COLO829 (cell line): ENCODE data around the gene OSBPL9.
A peak's percentile ranks its signal among the peaks of the same experiment; 100 is the strongest.
"Not testable (repeated sequence)": the region's sequence is repeated elsewhere in the genome, so short reads cannot be mapped to it uniquely, and the experiment has no call there.

Experiments used
- DNase-seq: peaks from one replicate; pipeline ENCODE4 v3.0.0; 2012; ENCODE audit warnings: low spot score

The OSBPL9 gene

GRCh38 chr1:51712590-51712989, 95.7 kb downstream of the OSBPL9 start:
- DNase-seq, result no peak

DNA sequence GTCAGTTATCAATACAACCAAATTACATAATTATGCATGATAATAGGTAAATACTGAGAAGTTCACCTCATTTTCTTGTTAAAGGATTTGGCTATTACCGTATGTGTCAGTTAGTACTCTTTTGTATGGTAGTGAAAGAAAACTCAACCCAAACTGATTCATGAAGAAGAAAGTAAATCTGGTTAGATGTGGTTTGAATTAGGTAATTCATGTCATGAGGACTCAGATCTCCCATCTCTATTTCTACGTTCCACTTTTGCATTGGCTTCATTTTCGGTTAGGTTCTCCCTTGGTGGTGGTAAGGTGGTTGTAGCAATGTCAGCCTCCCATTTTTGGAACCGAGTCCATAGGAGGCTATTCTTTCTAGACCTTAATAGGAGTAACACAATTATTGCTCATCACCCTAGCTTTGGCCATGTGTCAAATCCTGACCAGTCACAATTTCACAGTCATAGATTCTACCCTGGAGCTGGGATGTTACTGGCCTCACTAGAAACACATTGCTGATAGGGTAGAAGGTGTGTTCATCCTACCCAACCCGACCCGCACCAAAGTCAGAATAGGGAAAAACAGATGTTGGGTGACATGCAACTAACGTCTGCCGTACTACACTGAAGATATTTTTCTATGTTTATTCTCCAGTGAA, 97.6 kb downstream of the OSBPL9 start:
- DNase-seq, result no peak

- no peak for DNase-seq
Measured at GRCh38 chr1:51715369-51715768, 98.5 kb downstream of the OSBPL9 start.

DNA sequence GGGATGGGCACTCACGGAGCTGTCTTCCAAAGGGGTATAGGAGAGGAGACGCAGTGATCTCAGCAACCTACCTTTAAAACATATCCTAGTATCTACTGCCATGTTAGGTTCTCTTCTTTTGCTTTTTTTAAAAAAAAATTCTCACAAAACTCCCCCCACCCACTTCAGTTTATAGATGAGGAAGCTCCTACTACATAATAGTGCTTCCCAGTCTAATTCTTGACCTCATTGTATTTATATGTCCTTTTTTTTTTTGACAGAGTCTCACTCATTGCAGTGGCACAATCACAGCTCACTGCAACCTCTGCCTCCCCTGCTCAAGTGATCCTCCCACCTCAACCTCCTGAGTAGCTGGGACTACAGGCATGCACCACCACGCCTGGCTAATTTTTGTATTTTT, 99.9 kb downstream of the OSBPL9 start:
- DNase-seq, result no peak

- DNase-seq, result no peak
Measured at GRCh38 chr1:51717842-51718241, 101.0 kb downstream of the OSBPL9 start.

DNA sequence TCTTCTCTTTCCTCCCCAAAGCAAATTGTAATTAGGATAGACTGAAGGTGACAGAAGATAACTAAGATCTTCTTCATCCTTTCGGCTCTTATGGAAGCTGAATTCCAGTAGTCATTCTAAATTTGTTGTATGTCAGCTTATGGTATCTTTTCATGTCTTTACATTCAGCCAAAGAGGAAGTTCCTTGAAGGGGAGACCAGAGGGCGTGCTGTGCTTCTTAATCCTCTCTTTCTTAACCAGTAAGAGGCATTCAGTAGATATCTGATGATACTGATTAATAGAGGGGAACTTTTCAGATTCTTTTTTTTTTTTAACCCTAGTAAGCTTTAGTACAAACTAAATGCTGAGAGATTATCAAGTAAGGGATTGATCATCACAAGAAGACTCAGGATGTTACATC, 102.3 kb downstream of the OSBPL9 start:
- no peak for DNase-seq

GRCh38 chr1:51724797-51725196, 107.9 kb downstream of the OSBPL9 start:
- DNase-seq, result no peak

GRCh38 chr1:51726051-51726450, 109.2 kb downstream of the OSBPL9 start:
- DNase-seq, result no peak

GRCh38 chr1:51726544-51727225, 109.8 kb downstream of the OSBPL9 start:
- DNase-seq, result no peak

DNA sequence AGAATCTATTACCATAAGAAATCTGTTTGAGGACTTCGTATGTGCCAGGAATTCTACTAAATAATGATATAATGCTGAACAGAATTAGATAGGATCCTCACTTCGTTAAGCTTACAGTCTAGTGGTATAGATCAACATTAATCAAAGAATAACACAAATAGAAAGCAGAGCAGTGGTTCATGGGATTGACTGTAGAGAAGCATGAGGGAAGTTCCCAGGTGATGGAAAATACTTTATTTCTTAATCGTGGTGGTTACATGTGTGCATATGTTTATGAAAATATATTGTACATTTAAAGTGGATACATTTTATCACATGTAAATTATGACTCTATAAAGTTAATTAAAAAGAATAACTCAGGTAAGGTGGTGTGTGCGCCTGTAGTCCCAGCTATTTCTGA, 110.5 kb downstream of the OSBPL9 start:
- DNase-seq, result no peak

DNA sequence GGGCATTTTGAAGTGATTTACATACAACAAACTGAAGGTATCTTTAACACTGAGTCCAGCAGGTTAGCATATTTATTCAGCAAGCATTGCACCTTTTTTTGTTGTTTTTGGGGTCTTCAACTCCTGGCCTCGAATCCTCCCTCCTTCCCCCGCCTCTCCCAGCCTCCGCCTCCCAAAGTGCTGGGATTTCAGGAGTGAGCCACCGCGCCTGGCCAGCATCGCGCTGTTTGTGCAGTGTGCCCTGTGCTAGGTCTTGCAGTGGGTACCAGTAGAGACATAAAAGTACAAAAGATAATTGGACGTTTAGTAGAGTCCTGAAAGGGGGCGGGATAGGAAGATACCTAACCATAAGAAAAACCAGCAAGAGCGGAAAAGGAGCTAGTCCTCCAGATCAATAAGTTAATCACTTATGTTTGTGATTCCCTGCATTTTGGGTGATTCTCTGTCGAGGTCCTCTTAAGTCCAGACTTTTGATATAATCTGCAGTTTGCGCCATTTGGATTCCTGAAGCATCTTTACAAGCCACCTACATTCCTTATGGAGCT, 111.8 kb downstream of the OSBPL9 start:
- no peak for DNase-seq

DNA sequence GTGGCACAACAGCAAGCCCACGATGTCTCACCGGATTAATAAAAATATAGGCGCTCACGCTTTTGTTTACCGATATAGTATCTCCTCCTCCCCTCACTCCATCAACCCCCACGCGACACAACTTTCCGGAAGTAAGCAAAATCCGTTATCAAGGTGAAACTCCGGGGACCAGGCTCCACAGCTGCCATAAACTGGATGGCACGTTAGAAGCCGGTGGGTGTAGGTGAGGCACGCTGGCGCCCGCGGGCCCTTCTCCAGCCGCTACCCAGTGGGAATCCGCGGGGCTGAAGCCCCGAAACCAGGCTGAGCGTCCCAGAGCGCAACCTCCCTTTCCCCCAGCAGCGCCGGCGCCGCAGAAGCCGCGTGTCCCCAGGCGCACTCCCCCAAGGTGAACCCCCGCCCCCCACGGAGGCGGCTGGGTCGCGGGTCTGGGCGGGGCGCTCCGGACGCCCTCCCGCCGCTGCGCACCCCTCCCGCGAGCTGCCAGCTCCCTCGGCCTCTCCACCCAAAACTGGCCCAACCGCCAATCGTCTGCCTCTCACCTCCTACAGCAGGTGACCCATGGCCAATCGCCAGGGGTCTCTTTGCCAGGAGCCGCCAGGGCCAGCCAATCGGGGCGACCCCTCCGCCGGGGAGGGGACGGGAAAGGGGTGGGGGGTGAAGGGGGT, 112.4 kb downstream of the OSBPL9 start:
- DNase-seq, result peak; percentile 87

DNA sequence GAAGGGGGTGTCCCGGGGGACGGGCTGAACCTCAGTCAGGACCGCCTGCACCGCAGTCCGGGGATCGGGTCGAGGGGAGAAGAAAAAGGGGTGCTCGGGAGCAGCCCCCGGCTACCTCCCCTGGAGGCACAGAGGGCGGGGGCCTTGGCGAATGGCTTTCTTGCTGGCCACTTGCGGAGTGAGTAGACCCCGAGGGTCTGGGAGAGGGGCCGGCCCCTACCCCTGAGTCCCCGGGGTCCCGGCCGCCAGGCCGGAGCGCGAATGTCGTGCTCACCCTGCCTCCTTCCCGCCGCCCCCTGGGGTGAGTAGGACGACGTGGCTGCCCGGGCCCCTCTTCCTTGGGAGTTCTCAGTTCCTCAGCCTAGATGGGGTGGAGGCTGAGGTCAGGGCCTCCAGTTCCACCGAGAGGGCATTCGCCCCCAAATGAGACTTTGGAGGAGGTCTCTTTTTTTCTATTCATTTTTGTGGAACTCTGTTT, 113.0 kb downstream of the OSBPL9 start:
- no peak for DNase-seq

DNA sequence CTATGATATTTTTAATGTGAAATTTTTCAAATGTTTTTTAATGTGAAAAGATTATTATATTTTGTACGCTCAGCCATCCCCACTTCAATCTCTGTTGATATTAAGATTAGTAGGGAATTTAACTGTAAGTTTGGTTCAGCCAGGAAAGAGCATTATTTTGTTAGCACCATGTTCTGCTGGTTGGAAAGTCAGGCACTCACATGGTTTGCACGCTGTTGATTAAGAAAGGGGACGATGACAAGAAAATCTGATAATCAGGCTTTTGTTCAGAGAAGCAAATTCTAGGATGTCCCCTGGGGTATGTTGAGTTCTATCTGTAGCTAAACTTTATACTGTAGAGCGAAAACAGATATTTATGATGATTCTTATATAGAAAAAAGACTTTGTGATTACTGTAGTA, 115.1 kb downstream of the OSBPL9 start:
- DNase-seq, result no peak

GRCh38 chr1:51732701-51733425, 116.0 kb downstream of the OSBPL9 start:
- no peak for DNase-seq

DNA sequence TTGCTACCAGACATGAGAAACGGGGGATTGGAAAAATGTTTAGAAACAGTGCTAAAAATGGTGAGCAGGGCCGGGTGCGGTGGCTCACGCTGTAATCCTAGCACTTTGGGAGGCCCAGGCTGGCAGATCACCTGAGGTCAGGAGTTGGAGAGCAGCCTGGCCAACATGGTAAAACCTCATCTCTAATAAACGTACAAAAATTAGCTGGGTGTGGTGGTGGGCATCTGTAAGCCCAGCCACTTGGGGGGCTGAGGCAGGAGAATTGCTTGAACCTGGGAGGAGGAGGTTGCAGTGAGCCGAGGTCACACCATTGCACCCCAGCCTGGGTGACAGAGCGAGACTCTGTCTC, 116.5 kb downstream of the OSBPL9 start:
- not testable (repeated sequence) for DNase-seq

DNA sequence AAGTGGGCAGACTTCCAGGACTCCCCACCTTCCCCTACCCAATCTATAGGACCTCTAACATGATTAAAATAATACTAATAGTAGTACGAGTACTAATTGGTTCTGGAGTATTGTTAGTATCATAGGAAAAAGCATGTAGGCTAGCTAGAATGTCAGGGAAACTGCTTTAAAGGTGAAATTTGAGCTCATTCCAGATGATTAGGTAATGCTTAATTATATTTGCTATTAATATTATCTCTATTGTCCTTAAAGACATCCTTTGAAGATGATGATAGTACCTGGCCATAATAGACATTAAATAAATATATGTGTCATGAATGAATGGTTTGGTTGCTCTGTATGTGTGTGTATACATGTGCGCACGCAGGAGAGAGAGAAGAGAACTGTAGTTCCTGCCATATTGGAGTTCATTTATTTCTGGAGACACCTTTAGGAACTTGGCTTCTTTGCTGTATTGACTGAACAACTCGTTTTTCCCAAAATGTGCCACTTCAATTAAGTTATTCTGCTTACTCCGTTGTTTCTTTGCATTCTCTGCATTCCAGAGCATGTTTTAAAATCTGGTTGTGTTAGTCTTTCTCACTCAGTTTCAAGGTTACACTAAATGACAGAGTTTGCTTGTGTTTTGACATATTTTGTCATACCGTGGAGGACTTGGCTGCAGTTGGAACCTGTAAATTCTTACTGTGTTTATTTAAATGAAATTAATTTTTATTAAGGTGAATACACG, 117.1 kb downstream of the OSBPL9 start:
- DNase-seq, result no peak

- DNase-seq, result no peak
Measured at GRCh38 chr1:51734896-51735745, 118.2 kb downstream of the OSBPL9 start.

GRCh38 chr1:51735746-51736254, 118.9 kb downstream of the OSBPL9 start:
- DNase-seq, result no peak

DNA sequence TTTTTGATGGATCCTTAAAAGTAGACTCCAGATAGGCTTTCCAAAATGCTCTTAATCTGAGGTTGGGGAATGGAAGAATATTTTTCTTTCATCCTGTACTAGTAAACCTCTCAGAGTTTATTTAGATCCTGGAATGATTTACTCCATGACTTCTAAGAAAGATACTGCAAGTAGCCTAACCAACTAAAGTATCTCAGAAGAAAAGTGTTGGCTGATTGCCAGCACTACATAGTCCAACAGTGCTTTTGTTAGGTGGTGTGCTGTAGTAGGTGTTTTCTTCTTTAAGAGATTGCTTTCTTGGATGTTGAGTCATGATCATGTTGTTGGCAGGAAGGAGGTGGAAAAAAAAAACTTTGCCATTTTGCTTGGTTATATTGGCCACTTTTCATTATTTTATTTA, 119.8 kb downstream of the OSBPL9 start:
- DNase-seq, result no peak

GRCh38 chr1:51738681-51739080, 121.8 kb downstream of the OSBPL9 start:
- DNase-seq, result no peak
